IPS-NIHi11 (cell line): ENCODE data around the gene BATF3.
A peak's percentile ranks its signal among the peaks of the same experiment; 100 is the strongest.
"Not testable (repeated sequence)": the region's sequence is repeated elsewhere in the genome, so short reads cannot be mapped to it uniquely, and the experiment has no call there.

Source experiments
- DNase-seq: peaks from one replicate; pipeline ENCODE4 v3.0.0; 2012; ENCODE audit warnings: mixed read lengths, low spot score

The BATF3 gene, protein sequence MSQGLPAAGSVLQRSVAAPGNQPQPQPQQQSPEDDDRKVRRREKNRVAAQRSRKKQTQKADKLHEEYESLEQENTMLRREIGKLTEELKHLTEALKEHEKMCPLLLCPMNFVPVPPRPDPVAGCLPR

GRCh38 chr1:212699625-212700222 lies at the start of gene BATF3:
BATF3 (minus strand) TSS chr1:212699840; CDS start chr1:212699762, 78 bp downstream.
- peak; percentile 56 for DNase-seq

DNA sequence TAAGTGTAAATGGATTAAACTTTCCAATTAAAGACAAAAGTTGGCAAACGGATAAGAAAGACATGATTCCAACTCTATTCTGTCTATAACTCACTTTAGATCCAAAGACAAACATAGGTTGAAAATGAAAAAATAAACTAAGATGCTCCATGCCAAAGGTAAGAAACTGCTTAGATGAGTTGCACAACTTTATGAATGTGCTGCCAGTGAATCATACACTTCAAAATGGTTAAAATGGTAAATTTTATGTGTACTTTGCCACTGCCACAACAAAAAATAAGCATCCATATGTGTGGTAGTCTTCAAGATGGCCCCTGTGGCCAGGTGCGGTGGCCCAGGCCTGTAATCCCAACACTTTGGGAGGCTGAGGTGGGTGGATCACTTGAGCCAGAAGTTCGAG lies 46.9 kb upstream of the BATF3 start:
- DNase-seq: no peak

GRCh38 chr1:212745303-212745702 lies 45.7 kb upstream of the BATF3 start:
- DNase-seq: no peak

DNA sequence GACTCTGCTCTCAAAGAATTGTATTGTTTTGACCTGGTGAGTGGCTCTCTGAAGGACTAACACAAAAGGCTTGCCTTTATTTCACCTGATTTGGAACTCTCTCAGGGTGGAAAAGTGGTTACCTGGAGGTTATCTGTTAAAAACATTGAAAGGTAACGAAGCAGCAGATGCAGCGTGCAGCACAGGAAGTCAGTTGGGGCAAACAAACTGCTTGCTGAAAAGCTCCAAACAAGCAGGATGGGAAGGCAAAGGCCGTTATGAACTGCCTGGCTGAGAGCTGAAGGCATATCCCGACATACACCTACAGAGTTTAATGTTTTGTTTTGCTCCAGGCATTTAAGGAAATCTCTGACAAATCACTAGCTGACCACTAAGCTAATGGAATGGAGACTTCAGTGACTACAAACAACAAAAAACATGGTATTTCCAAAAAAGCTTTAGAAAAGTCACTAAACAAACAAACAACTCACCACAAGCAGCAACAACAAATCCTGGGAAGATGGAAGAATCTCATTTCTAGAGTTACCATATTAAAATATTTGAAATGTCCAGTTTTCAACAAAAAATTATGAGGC lies 44.3 kb upstream of the BATF3 start:
- DNase-seq: no peak

DNA sequence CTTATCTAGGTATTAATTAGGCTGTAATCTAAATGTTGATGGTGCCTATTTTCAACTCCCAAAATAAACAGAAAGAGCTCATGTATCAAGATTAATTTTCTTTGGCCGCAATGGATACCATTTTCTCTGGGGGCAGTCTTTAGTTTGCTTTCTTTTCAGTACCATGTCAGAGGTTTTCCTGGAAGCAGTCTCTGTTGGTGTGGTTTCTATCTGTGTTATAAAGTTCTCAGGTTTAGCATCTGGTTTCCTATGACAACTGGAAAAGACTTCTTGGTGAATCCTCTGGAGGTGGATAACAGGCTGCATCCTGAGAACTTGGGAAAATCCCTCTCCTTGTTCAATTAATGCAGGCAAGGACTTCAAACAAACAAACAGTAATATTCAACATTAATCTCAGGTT lies 38.7 kb upstream of the BATF3 start:
- DNase-seq: no peak

DNA sequence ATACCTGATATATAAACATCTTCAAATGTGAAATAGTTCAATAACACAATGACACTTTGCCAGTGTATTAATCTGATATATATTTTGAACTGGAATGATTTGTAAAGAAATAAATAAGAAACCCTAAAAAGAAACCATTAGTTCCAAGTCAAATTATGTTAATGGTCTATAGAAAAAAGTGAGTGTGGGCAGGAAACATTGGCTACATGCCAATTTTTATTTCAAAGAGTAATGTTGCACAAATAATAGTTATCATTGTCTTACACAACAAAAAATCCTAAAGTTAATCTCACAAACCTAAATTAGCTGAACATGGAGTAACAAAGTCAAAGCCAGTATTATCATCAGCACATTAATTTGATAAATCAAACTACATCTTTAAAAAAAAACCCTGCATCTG lies 37.9 kb upstream of the BATF3 start:
- no peak for DNase-seq

DNA sequence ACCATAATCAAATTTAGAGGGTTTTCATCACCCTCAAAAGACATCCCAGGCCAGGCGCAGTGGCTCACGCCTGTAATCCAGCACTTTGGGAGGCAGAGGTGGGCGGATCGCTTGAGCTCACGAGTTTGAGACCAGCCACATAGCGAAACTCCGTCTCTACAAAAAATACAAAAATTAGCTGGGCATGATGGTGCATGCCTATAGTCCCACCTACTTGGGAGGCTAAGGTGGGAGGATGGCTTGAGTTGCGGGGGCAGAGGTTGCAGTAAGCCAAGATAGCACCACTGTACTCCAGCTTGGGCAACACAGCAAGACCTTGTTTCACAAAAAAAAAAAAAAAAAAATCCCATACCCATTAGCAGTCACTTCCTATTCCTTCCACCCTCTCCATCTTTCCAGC lies 33.5 kb upstream of the BATF3 start:
- DNase-seq: no peak

DNA sequence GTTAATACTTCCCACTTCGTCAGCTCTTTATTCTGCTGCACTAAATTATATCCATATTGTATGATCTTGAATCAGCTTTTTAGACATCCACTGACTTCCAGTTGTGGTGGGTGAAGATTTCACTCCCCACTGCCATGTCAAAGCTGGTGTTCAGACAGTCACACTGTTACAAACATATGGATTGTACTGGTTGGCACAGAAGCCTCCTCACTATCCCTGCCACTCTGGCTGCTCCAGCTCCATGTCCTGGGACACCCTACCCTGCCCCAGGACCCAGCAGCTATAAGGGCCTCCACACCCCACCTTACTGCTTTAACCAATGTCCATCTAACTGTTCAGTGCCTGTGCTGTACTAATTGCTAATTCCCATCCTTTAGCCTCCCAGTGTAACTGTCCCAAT lies 32.0 kb upstream of the BATF3 start:
- DNase-seq: no peak

DNA sequence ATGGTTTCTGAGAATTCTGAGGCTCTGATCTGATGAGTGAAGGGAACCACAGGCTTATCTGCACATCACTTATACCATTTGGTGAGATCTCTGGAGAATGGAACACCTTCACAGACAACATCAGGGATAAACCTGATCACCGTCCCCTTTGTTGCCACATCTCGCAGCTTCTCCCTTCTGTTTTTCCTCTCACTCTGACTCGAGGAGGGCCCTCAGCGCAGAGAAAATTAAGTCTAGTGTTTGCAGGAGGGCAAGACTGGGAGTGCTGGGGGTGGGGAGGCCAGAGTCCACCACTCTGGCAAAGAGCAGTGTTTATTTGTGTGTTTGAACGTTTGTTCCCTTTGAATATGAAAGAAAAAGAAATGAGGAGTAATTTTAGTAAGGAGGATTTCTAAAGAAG lies 29.0 kb upstream of the BATF3 start:
- no peak for DNase-seq

- DNase-seq: no peak
These were observed 27.9 kb upstream of the BATF3 start for GRCh38 chr1:212727386-212728181.

GRCh38 chr1:212724679-212725078 lies 25.0 kb upstream of the BATF3 start:
- DNase-seq: not testable (repeated sequence)

DNA sequence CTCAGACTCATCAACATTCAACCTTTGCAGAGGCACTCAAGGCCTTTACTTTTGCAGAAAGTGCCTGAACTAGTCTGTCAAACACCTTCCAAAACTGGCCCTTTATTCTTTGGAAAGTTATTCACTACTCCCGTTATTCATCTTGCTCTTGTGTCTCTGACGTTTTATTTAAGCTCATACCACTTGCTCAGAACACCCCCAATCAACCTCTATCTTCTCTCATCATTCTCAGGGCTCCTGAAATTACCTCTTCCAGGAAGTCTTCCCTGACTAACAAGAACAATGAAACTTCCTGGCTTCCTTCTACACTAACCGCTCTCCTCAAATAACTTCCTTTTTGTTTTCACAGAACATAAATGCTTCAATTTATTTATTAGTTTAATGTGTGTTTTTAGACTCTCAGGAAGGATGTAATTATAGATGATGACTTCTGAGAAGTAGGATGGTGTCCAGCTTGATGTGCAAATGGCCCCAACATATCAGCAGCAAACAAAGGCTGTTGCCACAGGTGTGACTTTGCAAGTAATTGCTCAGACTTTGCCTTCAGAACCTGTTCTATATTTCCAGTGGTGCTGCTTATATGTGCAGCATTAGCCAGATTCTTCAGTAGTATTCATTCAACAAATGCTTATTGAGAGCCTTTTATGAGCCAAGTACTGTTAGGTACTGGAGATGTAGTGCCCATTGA lies 22.8 kb upstream of the BATF3 start:
- no peak for DNase-seq

DNA sequence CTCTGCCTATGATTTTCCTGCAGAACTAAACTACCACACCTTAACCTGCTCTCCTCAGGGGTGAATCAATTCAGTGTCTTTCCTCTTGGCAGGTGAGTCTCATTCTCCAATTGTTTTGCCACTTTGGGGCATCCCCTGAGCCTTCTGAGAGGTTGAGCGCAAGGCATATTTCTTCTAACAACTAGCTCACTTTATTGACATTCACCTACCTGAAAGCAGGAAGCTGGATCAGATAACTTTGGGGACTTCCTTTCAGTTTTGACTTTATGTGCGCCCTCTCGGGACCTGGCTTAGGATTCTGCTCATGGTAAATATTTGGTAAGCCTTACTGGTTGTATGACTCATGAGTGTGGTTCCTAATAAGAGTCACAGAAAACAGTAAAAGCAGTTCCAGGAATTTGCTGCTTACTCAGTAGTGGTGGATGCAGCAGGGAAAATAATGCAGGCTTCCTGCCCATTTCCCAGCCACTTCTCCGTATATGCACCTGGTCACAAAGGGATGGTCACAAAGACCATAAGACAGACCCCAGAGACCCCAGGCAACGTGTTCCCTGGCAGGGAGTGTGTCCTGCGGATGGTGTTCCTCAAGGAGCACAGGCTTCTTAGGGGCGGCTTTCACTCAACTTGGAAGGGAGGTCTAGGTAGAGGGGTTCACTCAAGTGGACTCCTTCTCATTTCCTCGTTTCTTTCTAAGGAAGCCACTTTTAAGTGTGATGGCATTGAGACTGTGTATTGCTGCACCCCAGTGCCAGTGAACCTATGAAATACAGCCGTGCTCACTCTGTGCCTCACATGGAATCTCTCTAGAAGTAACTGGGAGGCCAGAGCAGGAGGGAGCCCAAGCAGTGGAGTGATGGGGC lies 22.0 kb upstream of the BATF3 start:
- no peak for DNase-seq

GRCh38 chr1:212719633-212720032 lies 20.0 kb upstream of the BATF3 start:
- no peak for DNase-seq

DNA sequence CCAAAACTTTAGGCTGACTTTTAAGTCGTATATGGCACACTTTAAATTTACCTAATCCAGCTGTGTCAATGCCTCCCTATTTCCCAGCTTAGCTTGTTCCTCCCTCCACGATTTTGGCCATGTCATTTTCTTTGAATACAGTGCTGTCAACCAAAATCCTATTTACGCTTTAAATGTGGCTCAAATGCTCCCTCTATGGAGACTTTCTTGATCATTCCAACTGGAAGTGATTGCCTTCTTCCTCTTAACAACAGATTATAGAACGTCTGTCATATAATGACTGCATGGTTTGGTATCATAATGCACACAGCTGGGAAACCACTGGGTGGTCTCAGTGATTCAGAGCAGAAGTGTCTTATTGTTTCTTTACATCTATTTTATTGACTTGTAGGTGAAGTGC lies 18.9 kb upstream of the BATF3 start:
- no peak for DNase-seq

GRCh38 chr1:212716161-212716560 lies 16.5 kb upstream of the BATF3 start:
- no peak for DNase-seq

DNA sequence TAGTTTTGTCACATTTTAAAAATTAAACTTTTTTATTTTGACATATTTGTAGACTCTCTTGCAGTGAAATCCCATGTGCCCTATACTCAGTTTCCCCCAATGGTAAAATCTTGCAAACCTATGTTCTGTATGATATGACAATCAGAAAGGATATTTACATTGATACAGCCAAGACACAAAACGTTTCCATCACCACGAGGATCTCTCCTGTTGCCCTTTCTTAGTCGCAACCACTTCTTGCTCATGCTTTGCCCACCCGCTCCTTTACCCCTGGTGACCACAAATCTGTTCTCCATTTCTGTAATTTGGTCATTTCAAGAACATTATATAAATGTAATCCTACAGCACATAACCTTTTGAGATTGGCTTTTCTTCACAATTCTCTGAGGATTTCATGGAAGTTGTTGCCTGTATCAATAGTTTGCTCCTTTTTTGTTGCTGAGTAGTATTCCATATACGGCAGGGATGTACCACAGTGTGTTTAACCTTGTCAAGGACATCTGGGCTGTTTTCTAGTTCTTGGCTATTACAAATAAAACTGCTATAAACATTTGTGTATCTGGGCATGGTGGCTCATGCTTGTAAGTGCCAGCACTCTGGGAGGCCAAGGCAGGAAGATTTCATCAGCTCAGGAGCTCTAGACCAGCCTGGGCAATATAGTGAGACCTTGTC lies 14.0 kb upstream of the BATF3 start:
- DNase-seq: no peak

DNA sequence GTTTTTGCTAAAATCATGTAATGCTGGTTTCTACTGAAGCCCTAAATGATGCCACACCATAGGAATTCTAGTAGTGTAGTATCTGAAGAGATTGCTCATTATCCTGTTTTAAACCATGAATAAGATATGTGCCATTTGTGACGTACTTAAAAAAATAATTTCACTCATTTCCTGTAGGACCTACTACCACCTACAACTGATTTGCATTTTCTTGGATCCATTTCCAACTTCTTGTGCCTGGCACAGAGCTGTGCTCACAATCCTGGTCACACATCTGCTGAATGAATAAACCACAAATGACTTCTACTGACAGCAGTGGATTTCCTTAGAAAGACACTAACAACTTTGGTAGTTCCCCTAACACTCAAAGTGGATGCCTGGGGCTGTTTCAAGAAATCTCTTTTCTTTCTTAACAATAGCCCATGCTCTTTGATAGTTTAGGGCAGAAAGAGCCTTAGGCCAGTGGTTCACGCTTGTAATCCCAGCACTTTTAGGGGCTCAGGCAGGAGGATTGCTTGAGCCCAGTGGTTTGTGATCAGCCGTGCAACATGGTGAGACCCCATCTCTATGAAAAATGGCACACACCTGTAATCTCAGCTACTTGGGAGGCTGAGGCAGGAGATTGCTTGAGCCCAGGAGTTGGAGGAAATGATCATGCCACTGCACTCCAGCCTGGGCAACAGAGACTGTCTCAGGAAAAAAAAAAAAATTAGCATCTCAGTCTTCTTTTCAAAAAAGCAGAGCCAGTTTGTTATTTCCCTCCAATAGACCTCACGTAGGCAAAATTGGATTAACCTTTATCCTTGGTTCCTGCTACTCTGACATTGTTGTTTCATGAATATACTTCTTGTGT lies 13.0 kb upstream of the BATF3 start:
- DNase-seq: no peak

- not testable (repeated sequence) for DNase-seq
These were observed 12.3 kb upstream of the BATF3 start for GRCh38 chr1:212711974-212712373.

DNA sequence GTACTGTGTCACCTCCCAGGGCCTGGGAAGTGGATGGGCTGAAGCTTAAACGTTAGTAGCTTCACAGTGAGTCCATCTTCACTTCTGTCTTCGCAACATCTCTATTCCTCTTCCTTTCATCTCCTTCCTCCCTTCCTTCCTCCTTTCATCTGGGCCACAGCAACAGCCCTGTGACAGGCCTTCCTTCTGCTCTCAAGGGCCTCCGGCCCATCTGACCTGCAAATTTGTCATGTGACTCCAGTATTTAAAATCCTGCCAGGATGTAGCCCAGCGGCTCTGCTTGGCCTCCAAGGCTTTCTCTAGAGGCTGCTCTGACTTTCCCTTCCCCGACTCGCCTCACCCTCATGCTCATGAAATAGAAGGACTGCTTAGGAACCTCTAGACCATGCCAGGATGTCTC lies 10.9 kb upstream of the BATF3 start:
- DNase-seq: no peak
